Astrocyte of the cerebellum (primary cell): ENCODE measurements around the gene SDC1.

Experiments used
- DNase-seq: peaks from one replicate; pipeline ENCODE4 v3.0.0-alpha.2; 2011; ENCODE audit warnings: low read depth
- H3K4me3 ChIP-seq: 2 replicates; pipeline ENCODE4 v1.5.1; 2011; ENCODE audit warnings: mild to moderate bottlenecking, low read depth, low read length, moderate library complexity
- CTCF ChIP-seq: IDR thresholded peaks from 2 replicates; pipeline ENCODE4 v1.5.1; 2012; ENCODE audit warnings: low read length, low read depth, moderate library complexity, mild to moderate bottlenecking; ENCODE audit errors: missing control alignments
- in situ Hi-C: cut with HindIII; loops from 2 replicates; pipeline ENCODE4 v1.10.0; 2017; ENCODE audit warnings: low sequenced_read_pairs

Gene SDC1

DNA sequence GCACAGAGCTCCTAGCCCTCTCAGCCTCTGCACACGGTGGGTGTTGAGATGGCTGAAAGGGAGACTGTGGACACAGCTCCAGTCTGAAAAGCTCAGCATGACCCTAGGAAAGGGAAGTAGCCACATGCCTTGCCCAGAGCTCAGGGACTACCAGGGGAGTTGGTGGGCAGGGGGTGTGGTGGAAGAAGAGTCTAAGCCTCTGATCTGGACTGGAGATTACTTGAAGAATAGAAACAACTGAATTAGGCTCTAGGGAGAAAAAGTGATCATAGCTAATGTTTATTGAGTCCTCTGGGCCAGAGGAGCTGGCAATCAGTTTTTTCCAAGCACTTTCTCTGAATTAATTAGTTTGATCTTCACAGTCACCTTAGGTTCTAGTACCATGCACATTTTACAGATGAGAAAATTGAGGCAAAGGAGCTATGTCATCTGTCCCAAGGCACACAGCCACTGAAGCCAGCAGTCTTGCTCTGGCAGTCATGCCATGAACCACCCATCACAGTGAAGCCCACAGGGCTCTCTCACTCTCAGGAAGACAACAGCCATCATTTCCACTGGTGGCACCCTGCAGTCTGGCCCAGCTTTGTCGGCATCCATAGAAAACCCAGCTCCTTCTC lies 10.3 kb downstream of the SDC1 start:
- no peak for TF ChIP-seq CTCF
- H3K4me3 ChIP-seq: no peak overlapping the region

GRCh38 chr2:20213651-20214565 lies 11.0 kb downstream of the SDC1 start:
- TF ChIP-seq CTCF: no peak
- in situ Hi-C loops: no loop called here
- DNase-seq: no peak

More for the DNA sequence above, 10.3 kb downstream of the SDC1 start:
- in situ Hi-C loops: no loop called here
- no peak for DNase-seq

GRCh38 chr2:20212871-20213503 lies 11.9 kb downstream of the SDC1 start:
- no peak overlapping the region for H3K4me3 ChIP-seq
- in situ Hi-C loops: no loop called here
- DNase-seq: no peak
- no peak for TF ChIP-seq CTCF

More at GRCh38 chr2:20213651-20214565, 11.0 kb downstream of the SDC1 start:
- no peak overlapping the region for H3K4me3 ChIP-seq

DNA sequence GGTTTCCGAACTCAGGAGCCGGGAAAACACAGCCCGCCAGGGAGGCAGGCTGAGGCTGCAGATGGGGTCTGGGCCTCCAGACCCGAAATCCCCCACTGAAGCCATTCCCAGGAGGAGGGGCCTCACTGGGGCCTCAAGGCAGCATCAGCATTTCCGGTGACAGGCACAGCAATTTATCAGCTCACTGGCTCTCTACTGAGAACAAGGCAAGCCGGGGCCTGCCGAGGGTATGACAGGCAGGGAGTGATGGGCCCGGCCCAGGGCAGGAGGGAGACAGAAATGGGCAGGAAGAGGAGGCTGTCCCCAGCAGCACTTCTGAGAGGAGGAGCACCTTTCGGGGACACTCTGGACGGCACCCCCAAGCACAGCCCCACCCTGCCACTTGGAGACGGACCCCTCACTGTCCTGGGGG lies 12.5 kb downstream of the SDC1 start:
- H3K4me3 ChIP-seq: no peak overlapping the region
- TF ChIP-seq CTCF: no peak
- no peak for DNase-seq
- in situ Hi-C loops: no loop called here

GRCh38 chr2:20211860-20212458 lies 13.0 kb downstream of the SDC1 start:
- in situ Hi-C loops: no loop called here
- DNase-seq: no peak
- H3K4me3 ChIP-seq: no peak overlapping the region
- no peak for TF ChIP-seq CTCF

GRCh38 chr2:20211420-20211819 lies 13.5 kb downstream of the SDC1 start:
- no peak for TF ChIP-seq CTCF
- in situ Hi-C loops: no loop called here
- no peak for DNase-seq
- H3K4me3 ChIP-seq: no peak overlapping the region
